OCI-LY1 (cell line): Measurements from ENCODE around the gene SPAG17.

Experiments
- H2AFZ ChIP-seq: fragments of 200-600 bp; sonication (generic), shearing (Covaris generic); 2 replicates; pipeline ENCODE4 v1.6.0; 2014; ENCODE audit warnings: antibody characterized with exemption, mild to moderate bottlenecking, low read length
- H3F3A ChIP-seq: fragments of 200-600 bp; sonication (generic), shearing (Covaris generic); 2 replicates; pipeline ENCODE4 v1.6.0; 2014; ENCODE audit warnings: mild to moderate bottlenecking, antibody characterized with exemption, low read length, moderate library complexity; ENCODE audit not compliant: insufficient read depth
- H3K27ac ChIP-seq: fragments of 200-600 bp; sonication (generic); 2 replicates; pipeline ENCODE4 v1.5.1; 2014; ENCODE audit warnings: low read length, mixed run types, mild to moderate bottlenecking, low read depth; ENCODE audit not compliant: poor library complexity, severe bottlenecking
- H3K27me3 ChIP-seq: fragments of 200-600 bp; sonication (generic); 2 replicates; pipeline ENCODE4 v1.6.0; 2014; ENCODE audit warnings: antibody characterized with exemption, mild to moderate bottlenecking, low read length, moderate library complexity; ENCODE audit not compliant: insufficient read depth
- H3K36me3 ChIP-seq: fragments of 200-600 bp; sonication (generic); 2 replicates; pipeline ENCODE4 v1.6.1; 2014; ENCODE audit warnings: mild to moderate bottlenecking, antibody characterized with exemption, low read length, moderate library complexity, mixed read lengths; ENCODE audit not compliant: insufficient read depth
- H3K4me1 ChIP-seq: fragments of 200-600 bp; sonication (generic); 2 replicates; pipeline ENCODE4 v1.5.1; 2014; ENCODE audit warnings: mild to moderate bottlenecking, low read length, moderate library complexity; ENCODE audit not compliant: insufficient read depth, severe bottlenecking
- H3K4me2 ChIP-seq: fragments of 200-600 bp; sonication (generic), shearing (Covaris generic); 2 replicates; pipeline ENCODE4 v1.6.1; 2014; ENCODE audit warnings: low read length
- H3K4me3 ChIP-seq: fragments of 200-600 bp; sonication (generic); 2 replicates; pipeline ENCODE4 v1.5.1; 2014; ENCODE audit warnings: low read length, low read depth, mild to moderate bottlenecking, mixed read lengths; ENCODE audit not compliant: poor library complexity, severe bottlenecking
- H3K79me2 ChIP-seq: fragments of 200-600 bp; shearing (Covaris generic); 2 replicates; pipeline ENCODE4 v1.6.1; 2016; ENCODE audit warnings: mixed run types, low read length, mixed read lengths; ENCODE audit not compliant: insufficient read depth
- H3K9ac ChIP-seq: fragments of 200-600 bp; sonication (generic), shearing (Covaris generic); 2 replicates; pipeline ENCODE4 v1.6.1; 2014; ENCODE audit warnings: mild to moderate bottlenecking, low read length, mixed read lengths
- H3K9me2 ChIP-seq: fragments of 200-600 bp; sonication (generic), shearing (Covaris generic); 2 replicates; pipeline ENCODE4 v1.6.1; 2014; ENCODE audit warnings: low read depth, mild to moderate bottlenecking, low read length, mixed read lengths
- H3K9me3 ChIP-seq: fragments of 200-600 bp; shearing (Covaris generic); 2 replicates; pipeline ENCODE4 v1.6.1; 2014; ENCODE audit warnings: low read length, mixed read lengths
- H4K20me1 ChIP-seq: fragments of 200-600 bp; sonication (generic), shearing (Covaris generic); 2 replicates; pipeline ENCODE4 v1.6.0; 2016; ENCODE audit warnings: mild to moderate bottlenecking, low read length; ENCODE audit not compliant: insufficient read depth
- EZH2 ChIP-seq: fragments of 200-600 bp; sonication (generic), shearing (Covaris generic); IDR thresholded peaks from 2 replicates; pipeline ENCODE4 v1.8.0; 2017; ENCODE audit warnings: borderline replicate concordance, mixed run types, mild to moderate bottlenecking, antibody characterized with exemption, low read length, moderate library complexity, mixed read lengths
- TF ChIP-seq, protein P1 (sequence below): fragments of 200-600 bp; sonication (generic), shearing (Covaris generic); IDR thresholded peaks from 2 replicates; pipeline ENCODE4 v1.5.1; 2017; ENCODE audit warnings: mild to moderate bottlenecking, antibody characterized with exemption, low read length, moderate library complexity, mixed read lengths

The SPAG17 gene

DNA sequence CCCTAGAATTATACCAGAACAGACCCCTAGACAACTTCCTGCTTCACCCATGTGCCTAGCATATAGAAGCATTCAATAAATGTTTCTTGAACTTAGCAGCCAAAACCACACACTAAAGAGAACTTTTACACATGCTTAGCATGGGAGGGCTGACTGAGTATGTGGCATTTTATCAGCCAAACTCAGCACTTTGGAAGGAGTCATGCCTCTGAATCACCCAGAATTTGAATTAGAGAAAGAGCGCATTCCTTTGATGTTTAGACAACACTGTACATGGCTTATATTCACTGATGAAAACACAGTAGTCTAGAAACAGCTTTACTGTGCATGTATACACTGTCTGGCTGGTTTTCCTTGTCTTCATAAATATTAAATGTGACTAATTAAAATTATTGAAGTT, 26.1 kb downstream of the SPAG17 start:
- no peaks in the 10 kb centered on the region for H3K9me3 ChIP-seq
- H3K27ac ChIP-seq: no peak overlapping the region
- TF ChIP-seq, protein P1, sequence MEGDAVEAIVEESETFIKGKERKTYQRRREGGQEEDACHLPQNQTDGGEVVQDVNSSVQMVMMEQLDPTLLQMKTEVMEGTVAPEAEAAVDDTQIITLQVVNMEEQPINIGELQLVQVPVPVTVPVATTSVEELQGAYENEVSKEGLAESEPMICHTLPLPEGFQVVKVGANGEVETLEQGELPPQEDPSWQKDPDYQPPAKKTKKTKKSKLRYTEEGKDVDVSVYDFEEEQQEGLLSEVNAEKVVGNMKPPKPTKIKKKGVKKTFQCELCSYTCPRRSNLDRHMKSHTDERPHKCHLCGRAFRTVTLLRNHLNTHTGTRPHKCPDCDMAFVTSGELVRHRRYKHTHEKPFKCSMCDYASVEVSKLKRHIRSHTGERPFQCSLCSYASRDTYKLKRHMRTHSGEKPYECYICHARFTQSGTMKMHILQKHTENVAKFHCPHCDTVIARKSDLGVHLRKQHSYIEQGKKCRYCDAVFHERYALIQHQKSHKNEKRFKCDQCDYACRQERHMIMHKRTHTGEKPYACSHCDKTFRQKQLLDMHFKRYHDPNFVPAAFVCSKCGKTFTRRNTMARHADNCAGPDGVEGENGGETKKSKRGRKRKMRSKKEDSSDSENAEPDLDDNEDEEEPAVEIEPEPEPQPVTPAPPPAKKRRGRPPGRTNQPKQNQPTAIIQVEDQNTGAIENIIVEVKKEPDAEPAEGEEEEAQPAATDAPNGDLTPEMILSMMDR: no peak
- TF ChIP-seq EZH2: no peak
- no peak overlapping the region for H3K9ac ChIP-seq
- H2AFZ ChIP-seq: no peak overlapping the region
- no peaks in the 10 kb centered on the region for H3K9me2 ChIP-seq
- no peak overlapping the region for H3K4me2 ChIP-seq
- no peaks in the 10 kb centered on the region for H3K79me2 ChIP-seq
- no peak overlapping the region for H3K4me3 ChIP-seq
- H3K27me3 ChIP-seq: no peaks in the 10 kb centered on the region
- no peaks in the 10 kb centered on the region for H3K4me1 ChIP-seq
- no peaks in the 10 kb centered on the region for H3K36me3 ChIP-seq
- H4K20me1 ChIP-seq: no peaks in the 10 kb centered on the region
- H3F3A ChIP-seq: no peaks in the 10 kb centered on the region

DNA sequence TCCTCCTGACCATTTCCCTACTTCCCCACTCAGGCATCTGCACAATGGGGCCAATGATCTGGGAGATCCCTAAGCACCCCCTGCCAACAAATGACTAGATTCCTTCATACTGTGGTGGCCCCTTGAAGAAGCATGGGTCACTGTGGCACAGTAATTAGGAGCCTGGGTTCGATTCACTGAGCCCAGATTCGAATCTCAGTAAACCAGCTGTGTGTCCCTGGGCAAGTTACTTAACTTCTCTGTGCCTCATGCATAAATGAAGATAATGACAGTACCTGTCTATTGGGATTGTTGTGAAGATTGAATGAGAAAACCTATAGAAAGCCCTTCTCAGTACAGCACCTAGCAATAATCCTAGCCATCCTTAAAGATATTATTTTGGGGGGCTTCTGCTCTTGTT, 27.5 kb downstream of the SPAG17 start:
- TF ChIP-seq, protein P1: no peak
- TF ChIP-seq EZH2: no peak
- Histone ChIP-seq H3K9me3 (no peaks in the 10 kb centered on the region), H3K4me1 (no peaks in the 10 kb centered on the region), H3K9me2 (no peaks in the 10 kb centered on the region), H3F3A (no peaks in the 10 kb centered on the region), H2AFZ (no peak overlapping the region), H3K27me3 (no peaks in the 10 kb centered on the region), H3K9ac (no peak overlapping the region), H3K27ac (no peak overlapping the region), H3K36me3 (no peaks in the 10 kb centered on the region), H4K20me1 (no peaks in the 10 kb centered on the region), H3K79me2 (no peaks in the 10 kb centered on the region), H3K4me3 (no peak overlapping the region), H3K4me2 (no peak overlapping the region)

DNA sequence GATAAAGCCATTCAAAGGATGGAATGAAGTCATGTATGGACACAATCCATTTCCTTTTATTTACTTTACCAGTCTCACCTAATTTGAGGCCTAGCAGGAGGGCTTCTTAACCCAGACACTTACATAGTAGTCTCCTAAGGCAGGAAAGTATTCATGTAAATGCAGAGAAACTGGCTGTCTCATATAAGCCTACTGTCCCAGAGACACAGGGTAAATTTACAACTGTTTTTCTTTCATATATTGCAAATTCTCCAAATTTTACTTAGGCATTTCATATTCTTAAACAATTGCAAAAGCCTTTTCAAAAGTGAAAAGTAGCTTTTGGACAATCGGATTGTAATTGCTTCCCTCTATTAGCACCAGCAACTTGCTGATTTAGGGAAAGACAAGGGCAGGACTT, 29.9 kb downstream of the SPAG17 start:
- no peaks in the 10 kb centered on the region for H3K36me3 ChIP-seq
- no peak overlapping the region for H3K27ac ChIP-seq
- H4K20me1 ChIP-seq: no peaks in the 10 kb centered on the region
- H3K4me3 ChIP-seq: no peak overlapping the region
- no peak overlapping the region for H2AFZ ChIP-seq
- no peaks in the 10 kb centered on the region for H3F3A ChIP-seq
- H3K4me2 ChIP-seq: no peak overlapping the region
- no peak overlapping the region for H3K9ac ChIP-seq
- H3K9me3 ChIP-seq: no peaks in the 10 kb centered on the region
- no peaks in the 10 kb centered on the region for H3K9me2 ChIP-seq
- no peak for TF ChIP-seq EZH2
- TF ChIP-seq, protein P1: no peak
- H3K79me2 ChIP-seq: no peaks in the 10 kb centered on the region
- no peaks in the 10 kb centered on the region for H3K27me3 ChIP-seq
- H3K4me1 ChIP-seq: no peaks in the 10 kb centered on the region
